ENCODE data around the gene ENOX1. TPM values are rescaled to one million over a fixed set of nuclear protein-coding genes. Genes with fewer than 3 reads are reported as not detected.

The ENOX1 gene
- total RNA-seq, 1 experiment from 2014 or later: 0.95 TPM

DNA sequence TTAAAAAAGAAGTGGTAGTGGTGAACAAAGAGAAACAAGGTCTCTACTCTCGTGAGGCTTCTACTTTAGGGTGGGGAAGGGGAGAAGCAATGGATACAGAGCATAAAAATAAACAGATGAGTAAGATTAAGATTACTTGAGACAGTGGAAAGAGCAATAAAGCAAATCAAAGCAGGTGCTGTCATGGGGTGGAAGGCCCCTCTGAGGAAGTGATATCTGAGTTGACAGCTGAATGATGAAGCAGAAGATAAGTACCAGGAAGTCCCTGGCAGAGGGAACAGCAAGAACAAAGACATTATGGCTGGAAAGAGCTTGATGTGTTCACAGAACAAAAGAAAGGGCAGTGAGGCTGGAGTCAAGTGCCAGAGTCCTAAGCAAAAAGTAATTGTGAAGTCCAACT is 221.8 kb downstream of the ENOX1 start:
- ChIA-PET POLR2A (ENCODE audit: unreplicated experiment) (no interaction called here), CTCF (no interaction called here)

GRCh38 chr13:43561081-43561480 is 225.7 kb downstream of the ENOX1 start:
- TF ChIP-seq EZH2 (IDR thresholded peaks at IDR 0.05; ENCODE audit: low read length, unreplicated experiment) (no peak), EZH2phosphoT487 (IDR thresholded peaks at IDR 0.05; ENCODE audit: borderline replicate concordance, low read length) (no peak)
- TF ChIP-seq, protein P1, sequence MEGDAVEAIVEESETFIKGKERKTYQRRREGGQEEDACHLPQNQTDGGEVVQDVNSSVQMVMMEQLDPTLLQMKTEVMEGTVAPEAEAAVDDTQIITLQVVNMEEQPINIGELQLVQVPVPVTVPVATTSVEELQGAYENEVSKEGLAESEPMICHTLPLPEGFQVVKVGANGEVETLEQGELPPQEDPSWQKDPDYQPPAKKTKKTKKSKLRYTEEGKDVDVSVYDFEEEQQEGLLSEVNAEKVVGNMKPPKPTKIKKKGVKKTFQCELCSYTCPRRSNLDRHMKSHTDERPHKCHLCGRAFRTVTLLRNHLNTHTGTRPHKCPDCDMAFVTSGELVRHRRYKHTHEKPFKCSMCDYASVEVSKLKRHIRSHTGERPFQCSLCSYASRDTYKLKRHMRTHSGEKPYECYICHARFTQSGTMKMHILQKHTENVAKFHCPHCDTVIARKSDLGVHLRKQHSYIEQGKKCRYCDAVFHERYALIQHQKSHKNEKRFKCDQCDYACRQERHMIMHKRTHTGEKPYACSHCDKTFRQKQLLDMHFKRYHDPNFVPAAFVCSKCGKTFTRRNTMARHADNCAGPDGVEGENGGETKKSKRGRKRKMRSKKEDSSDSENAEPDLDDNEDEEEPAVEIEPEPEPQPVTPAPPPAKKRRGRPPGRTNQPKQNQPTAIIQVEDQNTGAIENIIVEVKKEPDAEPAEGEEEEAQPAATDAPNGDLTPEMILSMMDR (conservative IDR thresholded peaks at IDR 0.05; ENCODE audit: low read depth, low read length): no peak
- Histone ChIP-seq H3K9me3 (ENCODE audit: low read length) (no peaks in the 10 kb centered on the region), H4K20me1 (ENCODE audit: low read length) (no peaks in the 10 kb centered on the region), H3K9ac (ENCODE audit: low read length) (no peak overlapping the region), H3K79me2 (ENCODE audit: low read length) (no peaks in the 10 kb centered on the region), H3K27ac (ENCODE audit: low read length) (no peak overlapping the region), H3K4me1 (ENCODE audit: insufficient read depth, low read length) (no peaks in the 10 kb centered on the region), H3K9me2 (replicated peaks; ENCODE audit: low read length) (no peaks in the 10 kb centered on the region), H3K4me3 (ENCODE audit: low read length) (no peak overlapping the region), H3F3A (ENCODE audit: low read length, unreplicated experiment) (no peaks in the 10 kb centered on the region), H3K36me3 (ENCODE audit: low read depth, low read length) (no peaks in the 10 kb centered on the region), H3K4me2 (ENCODE audit: low read length) (no peak overlapping the region), H3K27me3 (ENCODE audit: low read length) (no peaks in the 10 kb centered on the region), H2AFZ (ENCODE audit: low read length) (no peak overlapping the region)
- DNase-seq (no peak), ATAC-seq (no peak)
- intact Hi-C loops (cut with micrococcal nuclease): no loop called here
- CTCF ChIA-PET: no interaction called here
- POLR2A ChIA-PET (ENCODE audit: unreplicated experiment): no interaction called here
- no TSS peak for BruUV-seq (replicated peaks)

More for the DNA sequence above, 221.8 kb downstream of the ENOX1 start:
- DNase-seq (no peak), ATAC-seq (no peak)
- H3F3A ChIP-seq (ENCODE audit: low read length, unreplicated experiment): no peaks in the 10 kb centered on the region
- H3K4me1 ChIP-seq (ENCODE audit: insufficient read depth, low read length): peaks cover 18% of the 10 kb centered on the region
- no peak overlapping the region for H3K9ac ChIP-seq (ENCODE audit: low read length)
- no peak overlapping the region for H2AFZ ChIP-seq (ENCODE audit: low read length)
- H3K4me2 ChIP-seq (ENCODE audit: low read length): no peak overlapping the region
- intact Hi-C loops (cut with micrococcal nuclease): no loop called here
- no TSS peak for BruUV-seq (replicated peaks)
- no peaks in the 10 kb centered on the region for H3K27me3 ChIP-seq (ENCODE audit: low read length)
- H3K36me3 ChIP-seq (ENCODE audit: low read depth, low read length): no peaks in the 10 kb centered on the region
- no peak for TF ChIP-seq EZH2phosphoT487 (IDR thresholded peaks at IDR 0.05; ENCODE audit: borderline replicate concordance, low read length)
- no peak for TF ChIP-seq EZH2 (IDR thresholded peaks at IDR 0.05; ENCODE audit: low read length, unreplicated experiment)
- TF ChIP-seq, protein P1 (conservative IDR thresholded peaks at IDR 0.05; ENCODE audit: low read depth, low read length): no peak
- H3K4me3 ChIP-seq (ENCODE audit: low read length): no peak overlapping the region
- no peaks in the 10 kb centered on the region for H3K9me3 ChIP-seq (ENCODE audit: low read length)
- no peaks in the 10 kb centered on the region for H3K79me2 ChIP-seq (ENCODE audit: low read length)
- no peaks in the 10 kb centered on the region for H3K9me2 ChIP-seq (replicated peaks; ENCODE audit: low read length)
- H3K27ac ChIP-seq (ENCODE audit: low read length): no peak overlapping the region
- no peaks in the 10 kb centered on the region for H4K20me1 ChIP-seq (ENCODE audit: low read length)

GRCh38 chr13:43558939-43559338 is 227.8 kb downstream of the ENOX1 start:
- no peaks in the 10 kb centered on the region for H3K79me2 ChIP-seq (ENCODE audit: low read length)
- no peak overlapping the region for H3K4me2 ChIP-seq (ENCODE audit: low read length)
- TF ChIP-seq EZH2phosphoT487 (IDR thresholded peaks at IDR 0.05; ENCODE audit: borderline replicate concordance, low read length): no peak
- no peaks in the 10 kb centered on the region for H3K9me2 ChIP-seq (replicated peaks; ENCODE audit: low read length)
- no peaks in the 10 kb centered on the region for H3K36me3 ChIP-seq (ENCODE audit: low read depth, low read length)
- ChIA-PET CTCF (no interaction called here), POLR2A (ENCODE audit: unreplicated experiment) (no interaction called here)
- no peaks in the 10 kb centered on the region for H3K4me1 ChIP-seq (ENCODE audit: insufficient read depth, low read length)
- no peaks in the 10 kb centered on the region for H3K27me3 ChIP-seq (ENCODE audit: low read length)
- no peaks in the 10 kb centered on the region for H3K9me3 ChIP-seq (ENCODE audit: low read length)
- H3K27ac ChIP-seq (ENCODE audit: low read length): no peak overlapping the region
- ATAC-seq (no peak), DNase-seq (no peak)
- H2AFZ ChIP-seq (ENCODE audit: low read length): no peak overlapping the region
- no peak overlapping the region for H3K4me3 ChIP-seq (ENCODE audit: low read length)
- H3F3A ChIP-seq (ENCODE audit: low read length, unreplicated experiment): no peaks in the 10 kb centered on the region
- intact Hi-C loops (cut with micrococcal nuclease): no loop called here
- BruUV-seq (replicated peaks): no TSS peak
- H4K20me1 ChIP-seq (ENCODE audit: low read length): no peaks in the 10 kb centered on the region
- no peak overlapping the region for H3K9ac ChIP-seq (ENCODE audit: low read length)
